HepG2 (cell line): ENCODE results near the gene PFDN2. TPM values are rescaled to one million over a fixed set of nuclear protein-coding genes. Genes with fewer than 3 reads are reported as not detected.
A peak's percentile ranks its signal among the peaks of the same experiment; 100 is the strongest.

Experiments
- ERF ChIP-seq: IDR thresholded peaks from 2 replicates; pipeline ENCODE4 v1.6.1; 2018; ENCODE audit warnings: missing biosample characterization, missing genetic modification reagents
- KLF13 ChIP-seq: sonication (generic); formaldehyde crosslinking; IDR thresholded peaks from 2 replicates; pipeline ENCODE4 v1.4.0; 2020; ENCODE audit warnings: mild to moderate bottlenecking, missing genetic modification reagents
- MTF2 ChIP-seq: sonication (generic); formaldehyde crosslinking; IDR thresholded peaks from 2 replicates; pipeline ENCODE4 v1.5.0; 2020; ENCODE audit warnings: missing genetic modification reagents, borderline replicate concordance
- SIX4 ChIP-seq: sonication (generic); formaldehyde crosslinking; IDR thresholded peaks from 2 replicates; pipeline ENCODE4 v1.4.0; 2020; ENCODE audit warnings: missing genetic modification reagents
- ZBTB4 ChIP-seq: sonication (generic); formaldehyde crosslinking; IDR thresholded peaks from 2 replicates; pipeline ENCODE4 v1.4.0; 2020; ENCODE audit warnings: missing genetic modification reagents, mild to moderate bottlenecking, borderline replicate concordance
- ZGPAT ChIP-seq: IDR thresholded peaks from 2 replicates; pipeline ENCODE4 v1.6.1; 2016; ENCODE audit warnings: mild to moderate bottlenecking
- ZNF274 ChIP-seq: sonication (generic); formaldehyde crosslinking; IDR thresholded peaks from 2 replicates; pipeline ENCODE4 v1.5.1; 2020; ENCODE audit warnings: mild to moderate bottlenecking, missing genetic modification reagents
- ZNF276 ChIP-seq: sonication (generic); formaldehyde crosslinking; IDR thresholded peaks from 2 replicates; pipeline ENCODE4 v1.4.0; 2020; ENCODE audit warnings: mild to moderate bottlenecking, low read depth, missing genetic modification reagents
- ZNF34 ChIP-seq: sonication (generic); formaldehyde crosslinking; IDR thresholded peaks from 2 replicates; pipeline ENCODE4 v1.4.0; 2020; ENCODE audit warnings: mild to moderate bottlenecking, missing genetic modification reagents, borderline replicate concordance
- ZNF530 ChIP-seq: sonication (generic); formaldehyde crosslinking; IDR thresholded peaks from 2 replicates; pipeline ENCODE4 v1.5.0; 2020; ENCODE audit warnings: low read depth, mild to moderate bottlenecking, missing genetic modification reagents
- ZNF563 ChIP-seq: sonication (generic); formaldehyde crosslinking; IDR thresholded peaks from 2 replicates; pipeline ENCODE4 v1.8.0; 2022; ENCODE audit warnings: mild to moderate bottlenecking, moderate library complexity, missing genetic modification reagents
- ZNF691 ChIP-seq: sonication (generic); formaldehyde crosslinking; IDR thresholded peaks from 2 replicates; pipeline ENCODE4 v1.4.0; 2020; ENCODE audit warnings: missing genetic modification reagents, low read depth, mild to moderate bottlenecking, borderline replicate concordance
- polyA plus RNA-seq, 8 experiments: library from polyadenylated mRNA; depleted of rRNA in 3 of 8; stranded (reverse) in 7 of 8; unstranded in 1 of 8; fragments of >200 nt; fragmentation: Illumina TruSeq in 4 of 8; extraction: Trizol in 4 of 8; gene quantifications; 2 replicates each; pipeline versions ENCODE4 v1.2.1 to v1.2.3, GENCODE V29; 2011 to 2016; ENCODE audit warnings: low read depth in 4 of 8, missing spikeins in 1 of 8, mixed read lengths in 1 of 8; ENCODE audit not compliant: insufficient read depth in 1 of 8
- total RNA-seq, 5 experiments: library from RNA; depleted of rRNA; stranded (reverse); fragments of >200 nt; fragmentation: Illumina TruSeq; extraction: Trizol; gene quantifications; 2 replicates each; pipeline ENCODE4 v1.2.3, GENCODE V29; 2016; ENCODE audit warnings: low read depth in 1 of 5
- TF ChIP-seq, protein P1 (sequence below): sonication (generic); formaldehyde crosslinking; IDR thresholded peaks from 2 replicates; pipeline ENCODE4 v1.4.0; 2020; ENCODE audit warnings: missing genetic modification reagents

The PFDN2 gene
- total and polyA plus RNA-seq, 2 of the 13 experiments (the other 11 are each of a cell fraction or from before 2014, with no cell fraction given): 62.6 to 63.6 TPM

GRCh38 chr1:161159087-161159912 is 41.5 kb upstream of the PFDN2 start, which contains the start of gene USP21 (continued):
- TF ChIP-seq, protein P1, sequence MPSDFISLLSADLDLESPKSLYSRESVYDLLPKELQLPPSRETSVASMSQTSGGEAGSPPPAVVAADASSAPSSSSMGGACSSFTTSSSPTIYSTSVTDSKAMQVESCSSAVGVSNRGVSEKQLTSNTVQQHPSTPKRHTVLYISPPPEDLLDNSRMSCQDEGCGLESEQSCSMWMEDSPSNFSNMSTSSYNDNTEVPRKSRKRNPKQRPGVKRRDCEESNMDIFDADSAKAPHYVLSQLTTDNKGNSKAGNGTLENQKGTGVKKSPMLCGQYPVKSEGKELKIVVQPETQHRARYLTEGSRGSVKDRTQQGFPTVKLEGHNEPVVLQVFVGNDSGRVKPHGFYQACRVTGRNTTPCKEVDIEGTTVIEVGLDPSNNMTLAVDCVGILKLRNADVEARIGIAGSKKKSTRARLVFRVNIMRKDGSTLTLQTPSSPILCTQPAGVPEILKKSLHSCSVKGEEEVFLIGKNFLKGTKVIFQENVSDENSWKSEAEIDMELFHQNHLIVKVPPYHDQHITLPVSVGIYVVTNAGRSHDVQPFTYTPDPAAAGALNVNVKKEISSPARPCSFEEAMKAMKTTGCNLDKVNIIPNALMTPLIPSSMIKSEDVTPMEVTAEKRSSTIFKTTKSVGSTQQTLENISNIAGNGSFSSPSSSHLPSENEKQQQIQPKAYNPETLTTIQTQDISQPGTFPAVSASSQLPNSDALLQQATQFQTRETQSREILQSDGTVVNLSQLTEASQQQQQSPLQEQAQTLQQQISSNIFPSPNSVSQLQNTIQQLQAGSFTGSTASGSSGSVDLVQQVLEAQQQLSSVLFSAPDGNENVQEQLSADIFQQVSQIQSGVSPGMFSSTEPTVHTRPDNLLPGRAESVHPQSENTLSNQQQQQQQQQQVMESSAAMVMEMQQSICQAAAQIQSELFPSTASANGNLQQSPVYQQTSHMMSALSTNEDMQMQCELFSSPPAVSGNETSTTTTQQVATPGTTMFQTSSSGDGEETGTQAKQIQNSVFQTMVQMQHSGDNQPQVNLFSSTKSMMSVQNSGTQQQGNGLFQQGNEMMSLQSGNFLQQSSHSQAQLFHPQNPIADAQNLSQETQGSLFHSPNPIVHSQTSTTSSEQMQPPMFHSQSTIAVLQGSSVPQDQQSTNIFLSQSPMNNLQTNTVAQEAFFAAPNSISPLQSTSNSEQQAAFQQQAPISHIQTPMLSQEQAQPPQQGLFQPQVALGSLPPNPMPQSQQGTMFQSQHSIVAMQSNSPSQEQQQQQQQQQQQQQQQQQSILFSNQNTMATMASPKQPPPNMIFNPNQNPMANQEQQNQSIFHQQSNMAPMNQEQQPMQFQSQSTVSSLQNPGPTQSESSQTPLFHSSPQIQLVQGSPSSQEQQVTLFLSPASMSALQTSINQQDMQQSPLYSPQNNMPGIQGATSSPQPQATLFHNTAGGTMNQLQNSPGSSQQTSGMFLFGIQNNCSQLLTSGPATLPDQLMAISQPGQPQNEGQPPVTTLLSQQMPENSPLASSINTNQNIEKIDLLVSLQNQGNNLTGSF (CRISPR knock-in tag): no peak
- TF ChIP-seq ZNF530 (CRISPR knock-in tag): no peak
- TF ChIP-seq ZNF34: 0 out of 2 replicates have a peak, but pooled peaks have one; percentile 73
- peak; percentile 77; the same call in 1 of the 2 replicates for TF ChIP-seq ZNF563
- TF ChIP-seq ZBTB4 (CRISPR knock-in tag): no peak
- no peak for TF ChIP-seq ZNF274 (CRISPR knock-in tag)
- no peak for TF ChIP-seq SIX4
- TF ChIP-seq ZNF691 (CRISPR knock-in tag): no peak
- no peak; the same call in 1 of the 2 replicates for TF ChIP-seq KLF13
- no peak for TF ChIP-seq MTF2
- TF ChIP-seq ERF (CRISPR knock-in tag): peak; percentile 12; the same call in 1 of the 2 replicates
- TF ChIP-seq ZGPAT: 0 out of 2 replicates have a peak, but pooled peaks have one; percentile 45
- TF ChIP-seq ZNF276: 0 out of 2 replicates have a peak, but pooled peaks have one; percentile 39
